Skin of body (tissue), 2 donors: ENCODE measurements around the gene SYF2. TPM values are rescaled to one million over a fixed set of nuclear protein-coding genes. Genes with fewer than 3 reads are reported as not detected.
"Not testable (repeated sequence)": the region's sequence is repeated elsewhere in the genome, so short reads cannot be mapped to it uniquely, and the experiment has no call there.

Source experiments
- DNase-seq: peaks from one replicate; lab custom pipeline; 2025; lab: John Stamatoyannopoulos, UW
- total RNA-seq: library from RNA; depleted of rRNA; stranded (reverse); fragments of >200 nt; gene quantifications from one replicate; pipeline ENCODE4 v1.2.3, GENCODE V29; 2014

SYF2 gene
- total RNA-seq, 1 donor from 2014 or later: 36.5 TPM

DNA sequence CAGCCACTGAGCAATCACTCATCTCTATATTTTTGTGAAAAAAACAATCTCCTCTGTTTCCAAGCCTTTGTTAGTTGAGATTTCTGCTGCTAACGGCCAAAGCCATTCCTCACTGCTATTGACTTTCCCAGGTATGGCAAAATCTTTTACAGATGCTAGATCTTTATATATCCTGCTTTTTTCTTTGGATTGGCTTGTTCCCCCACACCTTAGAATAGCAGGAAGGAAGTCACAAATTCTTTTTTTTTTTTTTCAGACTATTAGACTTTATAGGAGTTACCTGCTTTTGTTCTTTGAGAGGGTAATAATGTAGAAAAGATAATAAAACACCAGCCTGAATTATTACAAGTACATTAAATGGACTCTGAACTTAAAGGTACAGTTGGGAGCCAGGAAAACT lies 24.2 kb downstream of the SYF2 start:
- no peak for DNase-seq

DNA sequence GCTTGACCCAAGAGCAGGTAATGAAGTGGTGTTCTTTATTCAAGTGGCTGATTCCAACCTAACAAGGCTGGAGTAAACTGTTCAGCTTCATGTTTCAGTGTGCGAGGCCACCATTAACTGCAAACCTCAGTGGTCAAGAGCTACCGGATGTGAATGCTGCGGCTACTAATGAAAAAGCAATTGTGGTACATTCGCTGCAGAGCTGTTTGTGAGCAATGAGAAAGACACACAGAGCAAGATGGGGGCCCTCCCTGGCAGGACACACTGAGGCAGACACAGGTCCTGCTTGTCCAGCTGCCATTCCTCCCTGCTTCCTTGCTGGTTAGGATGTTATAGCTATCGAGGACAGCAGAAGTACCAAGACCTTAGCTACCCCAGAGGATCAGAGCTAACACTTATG lies 26.1 kb downstream of the SYF2 start:
- no peak for DNase-seq

DNA sequence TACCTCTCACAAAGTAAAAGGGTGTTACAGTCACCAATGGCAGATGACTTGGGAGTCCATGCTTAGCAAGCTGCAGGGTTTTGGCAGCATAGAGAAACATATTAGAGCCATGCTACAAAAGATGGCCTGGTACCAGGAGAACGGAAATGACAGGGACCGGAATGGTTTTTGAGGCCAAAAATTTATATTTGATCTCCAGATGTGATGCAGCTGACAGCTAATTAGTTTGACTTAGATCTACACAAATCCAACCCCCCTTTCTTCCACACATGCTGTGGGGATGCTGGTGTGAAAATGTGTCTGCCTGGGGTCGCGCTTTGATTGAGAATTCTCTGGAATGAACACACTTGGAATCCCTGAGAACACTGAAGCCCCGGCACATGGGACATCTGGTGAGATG lies 26.5 kb downstream of the SYF2 start:
- peak; percentile 87 for DNase-seq

- DNase-seq: peak; percentile 89
These were observed 27.4 kb downstream of the SYF2 start for GRCh38 chr1:25204797-25205480.

- DNase-seq: no peak
These were observed 31.3 kb downstream of the SYF2 start for GRCh38 chr1:25201006-25201405.

- DNase-seq: peak; percentile 34
These were observed 32.3 kb downstream of the SYF2 start for GRCh38 chr1:25199819-25200620.

DNA sequence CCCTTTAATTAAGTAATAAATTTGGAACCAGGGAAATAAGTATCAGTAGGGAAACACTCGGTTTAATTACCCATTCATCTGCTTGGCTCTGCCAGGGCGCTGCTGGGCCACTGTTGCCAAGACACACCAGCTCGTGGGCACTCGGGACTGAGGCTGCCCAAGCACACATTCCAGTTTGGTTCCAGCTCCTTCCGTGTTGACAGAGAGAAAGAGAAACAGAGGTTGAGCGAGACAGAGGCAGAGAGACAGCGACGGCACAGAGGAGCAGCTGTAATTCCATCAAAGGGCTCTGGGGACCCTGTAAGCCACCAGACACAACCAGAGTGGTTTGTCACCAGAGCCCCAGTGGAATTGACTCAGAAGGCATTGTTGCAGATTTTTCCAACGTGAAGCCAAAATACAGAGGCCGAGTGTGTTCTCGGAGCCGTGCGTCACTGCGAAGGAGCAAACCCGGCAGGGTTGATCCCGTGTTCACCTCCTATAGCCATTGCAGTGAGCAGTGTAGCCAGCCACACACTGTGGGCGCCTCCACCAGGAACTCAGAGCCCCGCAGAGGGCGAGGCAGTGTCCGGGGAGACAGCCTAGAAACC lies 33.5 kb downstream of the SYF2 start:
- peak; percentile 33 for DNase-seq

DNA sequence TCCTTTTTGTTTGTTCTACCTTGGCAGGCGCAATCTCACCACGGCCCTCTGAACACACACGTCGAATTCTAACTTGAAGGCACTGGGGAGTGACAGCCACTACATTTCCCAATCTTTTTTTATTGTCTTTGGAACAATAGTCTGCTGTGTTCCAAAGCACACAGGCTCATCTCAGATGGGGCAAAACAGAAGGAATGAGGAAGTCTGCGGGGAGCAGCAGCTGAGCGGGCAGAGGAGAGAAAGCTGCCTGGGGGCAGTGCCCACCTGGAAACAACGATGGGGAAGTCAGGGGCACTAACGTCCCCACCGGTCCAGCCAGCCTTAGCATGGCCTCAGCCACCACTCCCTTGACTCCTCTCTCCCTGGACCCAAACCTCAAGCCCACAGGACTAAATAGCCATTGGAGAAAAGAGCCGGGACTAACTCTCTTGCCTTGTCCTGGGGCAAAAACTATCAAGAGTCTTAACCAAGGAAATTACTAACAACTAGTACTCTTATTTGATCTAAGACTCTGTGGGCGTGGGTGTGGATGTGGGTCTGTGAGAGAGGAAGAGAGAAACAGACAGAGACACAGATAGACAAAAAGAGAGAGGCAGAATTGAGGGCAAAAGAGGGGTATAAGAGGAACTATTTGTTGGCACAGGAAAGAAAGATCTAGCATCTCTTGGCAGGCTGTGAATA lies 34.2 kb downstream of the SYF2 start:
- no peak for DNase-seq

- no peak for DNase-seq
These were observed 34.9 kb downstream of the SYF2 start for GRCh38 chr1:25197235-25197975.

DNA sequence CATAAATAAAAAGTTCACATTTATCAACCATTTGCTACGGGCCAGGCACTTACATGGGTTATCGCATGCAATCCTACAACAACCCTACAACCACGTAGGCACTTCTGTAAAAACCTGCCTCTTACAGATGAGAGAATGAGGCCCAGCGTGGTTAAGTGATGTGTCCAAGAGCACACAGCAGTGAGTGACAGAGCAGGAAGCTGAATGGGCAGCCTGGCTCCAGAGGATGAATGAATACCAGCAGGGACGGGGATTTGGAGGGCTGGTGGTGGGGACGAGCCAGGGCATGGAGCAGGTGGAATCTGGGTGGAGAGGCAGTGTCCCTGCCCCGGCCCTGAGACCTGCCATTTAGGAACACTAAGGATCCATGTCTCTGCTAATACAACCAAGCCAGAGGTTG lies 35.5 kb downstream of the SYF2 start:
- DNase-seq: no peak

GRCh38 chr1:25195835-25196234 lies 36.5 kb downstream of the SYF2 start:
- DNase-seq: no peak

DNA sequence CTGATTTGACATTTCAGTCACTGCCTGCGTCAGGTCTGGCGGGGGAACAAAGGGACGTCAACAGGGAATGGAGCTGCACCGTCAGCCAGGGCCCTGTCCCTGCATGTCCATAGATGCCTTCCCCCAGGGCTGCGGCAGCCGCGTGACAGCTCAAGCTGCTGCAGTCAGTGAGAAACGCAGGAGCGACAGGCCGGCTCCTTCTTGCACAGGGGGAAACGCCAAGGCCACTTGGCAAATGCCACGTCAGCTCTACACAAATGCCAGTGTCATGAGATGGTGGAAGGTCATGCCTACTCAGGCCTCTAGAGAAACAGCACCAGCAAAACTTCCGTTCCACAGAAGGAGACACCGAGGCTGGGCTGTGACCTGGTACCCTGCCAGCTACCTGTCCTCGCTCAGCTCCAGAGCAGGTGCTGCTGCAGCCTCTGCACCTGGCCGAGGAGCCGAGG lies 37.7 kb downstream of the SYF2 start:
- no peak for DNase-seq

GRCh38 chr1:25194054-25194453 lies 38.2 kb downstream of the SYF2 start:
- DNase-seq: no peak

- no peak for DNase-seq
These were observed 39.1 kb downstream of the SYF2 start for GRCh38 chr1:25193229-25193628.

- no peak for DNase-seq
These were observed 40.1 kb downstream of the SYF2 start for GRCh38 chr1:25192154-25192553.

DNA sequence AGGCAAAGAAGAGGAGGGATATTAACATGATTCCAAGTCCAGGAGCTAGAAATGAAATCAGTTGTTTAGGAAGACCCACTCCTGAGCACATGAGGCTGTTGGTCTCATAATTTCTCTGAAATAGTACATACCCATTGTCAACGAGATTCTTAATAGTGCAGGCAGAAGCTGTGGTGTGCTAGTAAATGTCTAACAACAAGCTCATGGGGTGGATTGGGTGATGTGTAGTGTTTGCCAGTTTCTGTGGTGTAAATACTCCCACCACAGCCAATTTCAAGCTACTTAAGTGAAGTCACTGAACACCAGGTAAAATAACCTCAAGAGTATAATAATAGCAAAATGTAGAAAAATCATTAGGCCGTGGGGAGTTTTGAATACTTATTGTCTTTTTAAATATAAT lies 42.0 kb downstream of the SYF2 start:
- no peak for DNase-seq

DNA sequence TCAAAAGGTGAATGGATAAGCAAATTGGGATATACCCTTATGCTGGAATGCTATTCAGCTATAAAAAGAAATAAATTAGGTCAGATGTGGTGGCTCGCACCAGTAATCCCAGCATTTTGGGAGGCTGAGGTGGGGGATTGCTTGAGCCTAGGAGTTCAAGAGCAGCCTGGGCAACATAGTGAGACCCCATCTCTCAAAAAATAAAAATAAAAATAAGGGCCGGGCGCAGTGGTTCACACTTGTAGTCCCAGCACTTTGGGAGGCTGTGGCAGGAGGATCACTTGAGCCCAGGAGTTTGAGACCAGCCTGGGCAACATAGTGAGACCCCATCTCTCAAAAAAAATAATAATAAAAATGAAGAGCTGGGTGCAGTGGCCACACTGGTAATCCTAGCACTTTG lies 44.4 kb downstream of the SYF2 start:
- not testable (repeated sequence) for DNase-seq

- DNase-seq: no peak
These were observed 45.2 kb downstream of the SYF2 start for GRCh38 chr1:25187077-25187476.

DNA sequence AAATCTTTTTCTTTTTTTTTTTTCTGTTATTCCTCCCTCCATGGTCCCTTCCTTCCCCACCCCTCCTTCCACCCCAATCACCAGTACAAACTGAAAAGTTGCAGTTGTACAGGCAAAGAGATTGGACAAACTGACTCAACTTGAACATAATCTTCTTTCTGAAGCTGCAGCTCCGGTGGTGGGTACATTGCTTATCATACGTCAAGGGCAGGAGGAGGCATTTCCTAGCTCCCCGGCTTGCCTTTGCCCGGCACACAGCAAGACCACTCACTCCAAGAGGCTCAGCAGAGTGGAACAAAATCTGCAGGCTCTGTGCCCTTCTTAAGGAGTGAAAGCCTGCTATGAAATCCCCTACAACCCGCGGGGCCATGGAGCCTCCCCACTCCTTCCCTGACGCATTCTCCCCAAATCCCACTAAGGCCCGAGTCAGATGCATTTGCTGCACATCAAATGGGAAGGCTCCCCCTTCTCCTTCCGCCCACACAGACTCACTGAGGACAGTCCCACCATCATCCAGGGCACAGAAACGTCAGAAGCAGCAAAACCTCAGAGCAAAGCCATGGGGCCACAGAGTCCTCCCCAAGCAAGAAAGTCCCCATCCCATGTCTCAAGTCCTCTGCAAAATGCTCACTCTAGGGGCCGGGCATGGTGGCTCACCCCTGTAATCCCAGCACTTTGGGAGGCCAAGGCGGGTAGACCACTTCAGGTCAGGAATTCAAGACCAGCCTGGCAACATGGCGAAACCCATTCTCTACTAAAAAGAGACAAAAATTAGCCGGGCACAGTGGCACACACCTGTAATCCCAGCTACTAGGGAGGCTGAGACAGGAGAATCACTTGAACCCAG lies 45.9 kb downstream of the SYF2 start:
- no peak for DNase-seq

DNA sequence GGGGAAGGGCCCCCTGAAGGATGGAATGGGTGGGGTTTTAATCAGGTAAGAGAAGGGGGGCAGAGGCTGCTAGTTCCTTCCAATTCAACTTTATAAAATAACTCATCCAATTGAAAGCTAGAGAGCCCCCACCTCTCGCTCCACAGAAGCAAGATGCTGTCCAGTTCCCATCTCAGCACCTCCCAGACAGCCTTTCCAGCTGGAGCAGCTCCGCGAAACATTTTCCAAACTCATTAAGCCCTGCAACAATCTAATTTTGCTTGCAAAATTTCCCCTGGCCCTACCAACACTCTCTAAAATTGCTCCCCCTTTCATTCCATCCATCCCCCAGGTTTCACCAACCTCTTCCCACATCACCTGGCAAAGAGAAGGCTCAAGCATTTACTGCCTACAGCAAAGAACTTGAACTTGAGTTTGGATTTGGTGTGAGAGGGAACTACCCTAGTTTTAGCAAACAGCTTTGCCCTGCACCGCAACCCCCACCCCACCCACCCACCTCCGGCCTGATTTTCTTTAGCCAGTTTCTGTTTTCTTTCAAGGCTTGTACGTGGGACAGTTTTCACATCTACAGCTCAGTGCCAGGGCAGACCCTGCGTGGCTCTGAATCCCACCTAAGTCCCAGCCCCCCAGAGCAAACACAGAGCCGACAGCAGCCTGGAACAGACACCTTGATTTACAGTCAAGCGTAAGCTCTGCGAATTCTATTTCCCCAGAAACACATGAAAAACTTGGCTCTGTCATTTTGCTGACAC lies 46.7 kb downstream of the SYF2 start:
- DNase-seq: no peak
